Stimulated activated CD4-positive, alpha-beta T cell treated with anti-CD3 and anti-CD28 coated beads, Interleukin-15, amount 100 ng/mL, for 1 hour (primary cell): ENCODE results near the gene CADM2.

Experiments used
- DNase-seq, 2 donors: peaks; one replicate each; pipeline ENCODE4 v3.0.0-alpha.2; 2020; ENCODE audit warnings: low read depth in 1 of 2, low spot score in 1 of 2

The CADM2 gene

DNA sequence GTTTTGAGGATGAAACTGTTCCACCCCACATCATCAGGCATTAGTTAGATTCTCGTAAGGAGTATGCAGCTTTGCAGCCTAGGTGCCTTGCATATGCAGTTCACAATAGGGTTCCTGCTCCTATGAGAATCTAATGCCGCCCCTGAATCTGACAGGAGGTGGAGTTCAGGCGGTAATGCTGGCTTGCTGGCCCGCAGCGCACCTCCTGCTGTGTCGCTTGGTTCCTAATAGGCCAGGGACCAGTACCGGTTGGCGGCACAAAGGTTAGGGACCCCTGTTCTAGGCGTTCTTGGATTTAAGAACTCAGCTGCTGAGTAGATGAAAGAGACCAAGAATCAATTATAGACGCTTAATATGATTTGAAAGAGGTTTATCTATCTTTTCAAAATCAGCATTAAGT, 595.4 kb downstream of the CADM2 start:
- no peak for DNase-seq

DNA sequence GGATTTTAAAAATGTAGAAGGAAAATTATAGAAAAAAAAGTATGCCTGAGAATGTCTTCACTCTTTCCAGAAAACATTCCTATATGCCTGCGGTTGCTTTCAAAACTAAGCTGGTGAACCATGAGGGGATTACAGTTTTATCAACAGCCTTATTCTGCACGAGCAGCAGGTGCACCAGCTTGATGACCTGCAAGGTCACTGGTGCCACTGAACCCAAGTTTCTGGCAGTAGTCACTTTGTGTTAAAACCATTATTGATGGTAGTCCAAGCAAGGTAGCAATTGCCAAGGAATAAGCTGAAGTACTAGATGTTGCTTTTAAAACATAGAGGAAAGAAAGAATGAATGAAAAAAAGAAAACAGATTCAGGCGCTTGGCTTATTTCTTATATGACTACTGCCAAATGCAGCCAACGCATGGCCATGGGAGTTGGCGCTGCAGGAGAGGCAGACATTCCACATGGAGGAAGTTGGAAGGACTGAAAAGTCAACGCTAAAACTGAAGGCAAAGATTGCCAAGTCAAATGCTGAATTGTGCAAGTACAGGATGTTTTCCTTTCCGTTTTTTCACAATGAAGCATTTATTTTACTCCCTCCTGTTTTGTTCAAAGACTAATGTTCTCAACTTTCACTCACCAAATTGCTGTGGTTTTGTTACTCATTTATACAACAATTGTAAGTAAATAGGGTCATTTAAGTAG, 601.4 kb downstream of the CADM2 start:
- no peak for DNase-seq

- no peak for DNase-seq
Measured at GRCh38 chr3:85567071-85567676, 608.4 kb downstream of the CADM2 start.

DNA sequence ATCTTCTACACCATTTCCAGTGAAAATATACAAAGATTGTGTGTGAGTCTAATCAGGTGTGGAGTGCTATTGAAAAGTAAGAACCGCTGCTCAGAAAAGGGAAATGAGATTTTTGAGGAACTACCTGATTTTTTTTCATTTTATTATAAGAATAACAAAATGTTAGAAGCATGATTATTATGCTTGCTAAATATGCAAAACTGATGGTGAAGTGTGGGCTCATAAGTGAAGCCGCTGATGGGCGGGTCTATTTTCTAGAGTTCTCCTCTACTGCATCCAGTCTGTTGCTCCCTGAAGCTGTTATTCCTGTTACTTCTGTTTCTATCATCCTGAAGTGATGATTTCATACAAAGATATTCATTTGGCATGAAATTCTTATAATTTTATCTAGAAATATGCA, 612.0 kb downstream of the CADM2 start:
- DNase-seq, result no peak

- no peak for DNase-seq
Measured at GRCh38 chr3:85571835-85572234, 613.0 kb downstream of the CADM2 start.

DNA sequence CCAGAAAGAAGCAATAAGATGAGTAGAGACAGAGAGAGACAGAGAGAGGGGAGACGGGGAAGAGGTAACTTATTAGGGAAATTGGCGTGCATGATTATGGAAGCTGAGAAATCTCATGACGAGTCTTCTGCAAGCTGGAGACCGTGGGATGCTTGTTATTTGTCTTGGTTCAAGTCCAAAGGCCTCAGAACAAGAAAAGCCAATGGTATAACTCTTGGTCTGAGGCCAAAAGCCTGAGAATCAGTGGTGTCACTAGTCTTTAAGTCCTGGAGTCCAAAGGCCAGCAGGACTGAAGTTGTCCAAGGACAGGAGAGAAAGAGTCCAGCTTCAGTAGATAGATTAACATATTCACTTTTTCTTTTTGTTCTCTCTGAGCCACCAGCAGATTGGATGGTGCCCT, 613.6 kb downstream of the CADM2 start:
- DNase-seq, result no peak

DNA sequence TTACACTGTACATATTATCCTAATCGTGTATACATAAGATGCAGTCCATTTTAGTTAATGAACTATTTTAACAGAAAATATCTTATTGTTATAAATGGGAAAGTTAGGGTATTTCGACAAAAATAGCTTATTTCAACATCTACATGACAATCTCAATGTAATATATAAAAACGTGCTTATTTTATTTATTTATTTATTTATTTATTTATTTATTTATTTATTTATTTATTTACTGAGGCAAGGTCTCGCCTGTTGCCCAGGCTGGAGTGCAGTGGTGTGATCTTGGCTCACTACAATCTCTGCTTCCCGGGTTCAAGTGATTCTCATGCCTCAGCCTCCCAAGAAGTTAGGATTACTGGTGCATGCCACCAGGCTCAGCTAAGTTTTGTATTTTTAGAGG, 614.2 kb downstream of the CADM2 start:
- DNase-seq, result no peak

DNA sequence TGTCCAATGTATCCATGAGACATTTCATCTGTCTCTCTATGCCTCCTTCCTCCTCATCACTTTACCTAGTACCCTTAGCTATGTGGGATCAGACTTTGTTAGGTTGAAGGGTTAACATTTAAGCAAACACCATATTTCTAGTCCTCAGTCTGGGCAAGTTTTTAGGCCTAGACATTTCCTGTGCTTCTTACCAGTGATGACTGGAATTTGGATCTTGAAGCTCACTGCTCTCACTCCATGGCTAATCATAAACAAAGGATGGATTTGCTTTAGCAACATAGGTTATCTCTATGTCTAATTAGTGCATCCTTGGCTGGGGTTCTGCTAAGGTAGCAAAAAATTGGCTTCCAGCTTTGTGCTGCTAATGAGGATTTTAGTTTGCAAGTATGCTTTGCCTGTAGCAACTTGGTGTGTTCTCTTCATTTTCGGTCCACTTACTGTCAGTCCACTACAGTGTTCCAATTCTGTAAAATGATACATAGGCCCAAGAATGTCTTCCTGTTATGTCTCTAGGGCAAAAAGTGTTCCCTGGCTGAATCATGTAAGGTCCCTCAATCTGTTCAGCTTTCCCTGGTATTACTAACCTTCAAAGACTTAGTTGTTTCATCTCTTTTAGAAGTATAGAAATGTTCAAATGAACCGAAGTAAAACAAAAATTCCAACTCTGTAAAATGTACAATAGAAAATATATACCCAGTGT, 615.4 kb downstream of the CADM2 start:
- DNase-seq, result no peak

- DNase-seq, result no peak
Measured at GRCh38 chr3:85576091-85576690, 617.4 kb downstream of the CADM2 start.

DNA sequence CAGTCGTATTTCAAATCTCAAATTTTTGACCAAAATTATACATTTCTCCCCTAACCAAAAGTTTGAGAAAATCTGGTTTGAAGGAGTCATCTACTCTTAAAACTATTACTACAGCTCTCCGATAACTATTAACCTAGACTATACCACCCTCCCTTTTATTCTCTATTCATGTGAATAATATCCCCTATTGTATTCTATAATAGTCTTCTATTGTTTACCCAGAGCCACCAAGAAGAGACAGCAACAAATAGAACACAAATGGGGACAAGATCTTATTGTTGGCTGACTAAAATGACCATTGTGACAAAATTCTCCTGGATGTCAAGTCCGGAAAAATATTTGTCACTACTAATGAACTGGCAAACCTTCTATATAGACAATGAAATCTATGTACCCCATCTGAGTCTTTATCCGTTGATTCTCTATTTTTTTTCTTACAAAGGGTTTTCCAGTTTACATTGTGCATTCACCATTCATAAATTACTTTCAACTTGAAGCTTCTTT, 618.0 kb downstream of the CADM2 start:
- DNase-seq, result no peak

DNA sequence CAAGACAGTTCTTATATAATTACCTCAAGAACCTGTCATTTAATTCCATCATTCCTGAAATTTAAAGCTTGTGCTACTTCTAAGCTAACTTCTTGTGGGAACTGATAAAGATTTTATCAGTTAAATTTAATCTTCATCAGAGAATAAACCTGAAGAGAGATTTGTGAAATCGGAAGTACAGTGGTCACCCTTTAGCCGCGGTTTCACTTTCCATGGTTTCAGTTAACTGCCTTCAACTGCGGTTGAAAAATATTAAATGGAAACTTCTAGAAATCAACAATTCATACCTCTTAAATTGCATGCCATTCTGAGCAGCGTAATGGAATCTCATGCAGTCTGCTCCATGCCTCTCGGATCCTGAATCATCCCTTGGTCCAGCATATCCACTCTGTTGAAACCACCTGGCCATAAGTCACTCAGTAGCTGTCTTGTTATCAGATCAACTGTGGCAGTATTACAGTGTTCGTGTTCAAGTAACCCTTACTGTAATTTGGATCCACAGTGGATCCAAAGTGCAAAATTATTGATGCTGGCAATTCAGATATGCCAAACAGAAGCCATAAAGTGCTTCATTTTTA, 626.1 kb downstream of the CADM2 start:
- no peak for DNase-seq

GRCh38 chr3:85586018-85586417, 627.2 kb downstream of the CADM2 start:
- no peak for DNase-seq

DNA sequence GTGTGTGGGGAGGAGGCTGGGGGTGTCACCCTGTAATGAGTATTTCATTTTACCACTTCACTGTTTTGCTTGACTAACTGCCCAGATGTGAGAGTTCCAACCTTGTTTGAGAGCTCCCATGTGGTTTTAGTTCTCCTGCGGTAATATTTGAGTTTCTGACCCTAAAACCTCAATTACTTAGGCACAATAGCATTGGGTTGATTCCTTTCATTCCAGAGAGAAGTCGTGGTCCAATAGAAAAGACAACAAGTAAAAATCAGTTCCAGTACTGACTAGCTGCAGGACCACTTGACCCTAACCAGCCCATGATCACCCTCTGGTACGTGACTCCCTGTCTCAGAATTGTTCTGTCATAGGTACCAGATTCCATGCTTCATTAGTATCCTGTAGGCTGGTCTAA, 630.4 kb downstream of the CADM2 start:
- DNase-seq, result no peak

GRCh38 chr3:85591451-85591850, 632.7 kb downstream of the CADM2 start:
- DNase-seq, result no peak

GRCh38 chr3:85592256-85592655, 633.5 kb downstream of the CADM2 start:
- no peak for DNase-seq

DNA sequence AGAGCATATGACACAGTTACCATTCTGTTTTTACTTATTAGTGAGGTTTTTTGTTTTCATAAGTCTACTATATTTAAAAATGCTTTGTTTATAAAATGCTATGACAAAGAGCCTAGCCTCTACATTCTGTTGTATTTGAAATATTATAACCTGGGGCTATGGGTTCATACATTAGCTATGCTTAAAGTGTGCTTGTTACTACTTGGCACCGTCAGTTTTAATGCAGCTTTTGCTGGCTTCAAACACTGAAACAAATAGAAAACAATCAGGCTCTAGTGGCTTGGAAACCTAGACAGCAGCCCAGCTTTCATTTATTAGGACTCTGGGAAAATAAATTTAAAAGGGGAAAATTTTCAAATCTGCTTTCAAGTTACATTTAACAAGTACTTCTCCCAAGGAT, 635.9 kb downstream of the CADM2 start:
- DNase-seq, result no peak

- no peak for DNase-seq
Measured at GRCh38 chr3:85603378-85603777, 644.6 kb downstream of the CADM2 start.

DNA sequence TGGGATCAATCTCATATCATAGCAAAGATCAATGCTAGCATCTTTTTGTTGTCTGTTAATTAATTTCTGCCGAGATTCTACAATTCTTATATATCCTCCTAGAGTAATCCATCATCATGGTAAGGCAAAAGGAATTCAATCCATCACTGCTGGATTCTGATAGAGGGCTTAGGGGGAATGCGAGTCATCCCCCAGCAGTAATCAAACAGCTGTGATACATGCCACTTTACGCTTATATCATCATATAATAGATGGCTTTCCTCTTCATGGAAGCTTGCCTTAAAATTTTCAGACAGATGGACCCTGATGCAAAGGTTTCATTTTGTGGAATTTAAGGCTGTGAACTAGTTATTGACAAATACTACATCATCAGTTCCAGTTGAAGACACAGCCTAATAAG, 645.9 kb downstream of the CADM2 start:
- DNase-seq, result no peak

GRCh38 chr3:85605066-85605465, 646.3 kb downstream of the CADM2 start:
- DNase-seq, result no peak

DNA sequence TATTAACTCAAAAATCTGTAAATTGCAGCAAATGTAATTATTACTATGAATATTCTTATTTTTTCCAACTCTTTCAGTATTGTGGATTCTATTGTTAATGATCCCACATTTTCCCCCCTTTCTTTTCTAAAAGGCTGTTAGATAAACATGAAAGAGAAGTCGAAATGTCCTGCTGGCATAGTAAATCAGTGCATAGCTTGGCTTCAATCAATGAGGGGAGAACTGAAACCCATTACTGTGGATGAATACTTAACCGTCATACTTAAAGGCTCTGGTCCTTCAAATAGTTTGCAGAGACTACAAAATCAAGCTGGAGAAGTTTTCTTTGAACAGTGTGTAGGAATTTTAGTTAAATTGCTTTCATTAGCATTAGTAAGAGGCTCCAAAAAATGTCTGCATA, 667.9 kb downstream of the CADM2 start:
- no peak for DNase-seq

DNA sequence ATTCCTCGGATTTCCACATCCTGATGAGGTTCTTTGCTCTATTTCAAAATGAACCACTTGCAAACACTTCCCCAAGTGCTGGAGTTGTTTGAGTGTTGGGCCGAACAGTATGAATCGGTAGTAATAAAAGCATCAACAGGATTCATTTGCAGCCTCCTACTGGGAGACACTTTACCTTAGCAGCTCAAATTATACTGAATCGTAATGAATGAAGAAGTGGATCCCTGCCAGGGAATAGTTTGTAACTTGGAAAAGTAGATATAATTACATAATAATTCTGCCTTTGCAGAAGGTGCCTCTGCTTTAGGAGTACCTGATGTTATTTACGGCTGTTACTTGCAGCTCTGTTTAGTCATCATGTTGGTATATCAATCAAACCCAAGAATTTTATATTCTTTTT, 669.1 kb downstream of the CADM2 start:
- DNase-seq, result no peak

- DNase-seq, result no peak
Measured at GRCh38 chr3:85631070-85631469, 672.3 kb downstream of the CADM2 start.
